GM21723 (cell line): ENCODE results near the gene HSPG2.
"Not testable (repeated sequence)": the region's sequence is repeated elsewhere in the genome, so short reads cannot be mapped to it uniquely, and the experiment has no call there.

Source experiments
- ATAC-seq: cut with Tn5 transposase; IDR thresholded peaks from one replicate; pipeline ENCODE4 v1.9.1; 2021; ENCODE audit warnings: mild to moderate bottlenecking, moderate library complexity; ENCODE audit not compliant: unreplicated experiment

HSPG2 gene

GRCh38 chr1:21914880-21915640 lies 22.1 kb downstream of the HSPG2 start:
- ATAC-seq: no peak

GRCh38 chr1:21914450-21914849 lies 22.7 kb downstream of the HSPG2 start:
- no peak for ATAC-seq

GRCh38 chr1:21913763-21914162 lies 23.3 kb downstream of the HSPG2 start:
- no peak for ATAC-seq

DNA sequence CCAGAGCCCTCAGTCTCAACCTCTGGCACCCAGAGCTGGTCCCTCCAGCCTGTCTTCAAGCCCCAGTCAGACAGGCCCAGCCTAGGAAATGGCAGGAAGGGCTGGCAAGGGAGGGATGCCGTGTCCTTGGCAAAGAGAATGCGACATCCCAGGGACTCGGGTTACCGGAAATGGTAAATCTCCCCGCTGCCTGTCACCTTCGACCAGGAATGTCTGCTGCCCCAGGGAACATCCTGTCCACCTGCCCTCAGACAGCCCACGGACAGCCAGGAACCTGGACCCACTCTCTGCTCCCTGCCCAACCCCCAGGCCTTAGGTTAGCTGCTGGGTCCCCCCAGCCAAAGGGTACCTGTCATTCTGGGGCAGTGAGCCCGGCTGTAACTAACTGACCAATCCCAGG lies 23.9 kb downstream of the HSPG2 start:
- no peak for ATAC-seq

DNA sequence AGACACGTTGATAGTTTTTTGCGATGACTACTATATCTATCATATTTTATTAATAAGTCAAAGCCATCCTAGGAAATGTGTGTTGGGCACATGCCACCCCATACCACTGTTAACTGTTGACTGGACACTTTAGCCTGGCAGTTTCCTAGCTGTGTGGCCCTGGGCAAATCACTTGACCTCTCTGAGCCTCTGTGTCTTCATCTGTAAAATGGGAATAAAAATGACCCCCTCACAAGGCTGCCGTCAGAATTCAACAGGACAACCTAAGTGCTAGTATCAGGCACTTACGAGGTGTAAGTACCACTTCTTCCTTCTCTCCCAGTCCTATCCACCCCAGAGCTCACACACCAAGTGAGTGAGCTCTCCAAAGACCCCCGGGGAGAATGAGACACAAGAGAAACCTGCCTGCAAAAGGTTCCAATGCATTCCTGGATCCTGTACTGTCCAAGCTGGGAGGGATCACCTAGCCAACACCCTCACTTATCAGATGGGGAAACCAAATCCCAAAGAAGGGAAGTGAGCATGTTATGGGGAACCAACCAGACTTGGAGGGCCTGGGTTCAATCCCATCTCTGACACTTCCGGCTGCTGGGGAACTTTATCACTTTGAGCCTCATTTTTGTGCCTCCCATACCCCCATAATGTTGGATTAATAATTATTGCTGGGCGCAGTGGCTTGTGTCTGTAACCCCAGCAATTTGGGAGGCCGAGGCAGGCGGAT lies 24.9 kb downstream of the HSPG2 start:
- ATAC-seq: no peak

DNA sequence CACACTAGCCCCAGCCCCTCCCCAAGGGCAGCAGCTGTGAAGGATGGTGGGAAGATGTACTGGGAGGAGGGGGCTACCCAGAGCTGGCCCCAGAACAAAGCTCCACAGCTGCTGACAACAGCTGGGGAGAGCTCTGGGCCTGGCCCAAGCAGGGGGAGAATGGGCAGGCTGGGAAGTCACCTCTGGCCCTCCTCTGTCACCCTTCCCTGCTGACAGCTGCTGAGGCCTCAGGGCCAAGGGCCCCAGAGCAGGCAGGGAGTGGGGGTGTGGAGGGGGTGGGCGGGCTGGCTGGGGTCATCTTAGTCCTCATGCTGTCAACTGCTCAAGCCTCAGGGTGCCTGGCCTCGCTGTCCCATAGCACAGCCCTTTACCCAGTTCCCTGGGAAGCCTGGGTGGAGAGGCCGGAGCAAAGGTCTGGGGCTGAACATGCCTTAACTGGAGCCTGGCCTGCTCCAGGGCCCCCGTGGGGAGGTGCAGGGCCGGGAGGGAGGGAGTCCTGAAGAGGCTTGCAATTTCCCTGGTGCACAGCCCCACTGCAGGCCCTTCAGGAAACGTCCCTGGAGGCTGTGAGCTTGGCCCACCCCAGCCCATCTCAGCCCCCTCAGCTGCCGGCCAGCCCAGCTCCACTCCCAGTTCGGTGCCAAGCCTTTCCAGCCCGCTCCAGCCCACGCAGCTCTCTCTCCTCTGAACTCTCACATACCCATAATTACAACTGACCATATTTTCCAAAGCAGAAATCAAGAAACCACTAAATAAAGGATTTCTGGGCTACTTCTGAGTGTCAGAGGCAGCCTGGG lies 25.7 kb downstream of the HSPG2 start:
- no peak for ATAC-seq

GRCh38 chr1:21910558-21911204 lies 26.4 kb downstream of the HSPG2 start:
- no peak for ATAC-seq

DNA sequence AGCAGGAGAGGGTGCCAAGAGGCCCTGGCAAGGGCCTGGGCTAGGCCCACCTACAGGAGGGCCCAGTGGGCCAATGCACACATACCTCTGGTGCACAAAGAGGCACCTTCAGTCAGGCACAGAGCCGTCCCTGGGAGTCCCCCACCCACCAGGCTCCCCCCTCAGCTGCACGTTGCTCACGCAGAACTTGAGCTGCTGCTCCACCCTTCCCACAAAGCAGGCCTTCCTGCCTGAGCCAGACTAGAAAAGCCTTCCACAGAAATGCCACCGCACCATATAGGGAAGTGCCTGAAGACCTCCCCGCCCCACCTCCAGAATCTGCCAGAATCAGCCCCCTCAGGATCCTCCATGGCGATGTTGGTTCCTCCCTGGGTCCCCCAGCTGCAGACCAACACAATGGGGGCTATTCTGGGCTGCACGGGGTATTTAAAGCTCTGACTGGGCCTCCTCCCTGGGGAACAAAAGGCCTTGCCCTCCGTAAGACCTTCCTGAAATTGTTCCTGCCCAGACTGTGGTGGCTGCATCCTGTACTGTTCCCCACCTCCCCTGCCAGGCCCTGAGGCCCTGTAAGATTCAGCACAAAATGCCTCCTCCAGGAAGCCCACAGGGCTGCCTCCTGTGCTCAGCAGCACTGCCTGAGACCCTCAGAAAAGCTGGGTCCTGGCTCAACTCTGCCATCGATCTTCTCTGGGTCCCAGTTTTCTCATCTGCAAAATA lies 27.2 kb downstream of the HSPG2 start:
- ATAC-seq: no peak

- no peak for ATAC-seq
Observed at GRCh38 chr1:21909286-21909759, 27.8 kb downstream of the HSPG2 start.

- ATAC-seq: not testable (repeated sequence)
Observed at GRCh38 chr1:21907737-21908534, 29.2 kb downstream of the HSPG2 start.

DNA sequence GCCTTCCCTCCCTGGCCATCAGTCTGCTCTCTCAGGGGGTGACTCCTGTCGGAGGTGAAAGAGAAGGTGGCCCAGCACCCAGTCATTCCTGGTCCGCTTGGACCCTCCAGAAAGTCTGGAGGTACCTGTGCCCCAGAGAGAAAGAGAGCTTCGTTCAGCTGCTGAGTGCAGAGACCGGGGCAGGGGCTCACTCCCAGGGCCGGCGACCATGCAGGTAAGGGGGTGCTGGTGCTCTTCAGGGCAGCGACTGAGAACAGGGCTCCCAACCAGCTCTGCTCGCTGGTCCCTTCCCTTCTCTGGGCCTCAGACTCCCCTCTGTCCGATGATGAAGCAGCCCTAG lies 30.1 kb downstream of the HSPG2 start:
- ATAC-seq: no peak

GRCh38 chr1:21906173-21907078 lies 30.7 kb downstream of the HSPG2 start:
- no peak for ATAC-seq

DNA sequence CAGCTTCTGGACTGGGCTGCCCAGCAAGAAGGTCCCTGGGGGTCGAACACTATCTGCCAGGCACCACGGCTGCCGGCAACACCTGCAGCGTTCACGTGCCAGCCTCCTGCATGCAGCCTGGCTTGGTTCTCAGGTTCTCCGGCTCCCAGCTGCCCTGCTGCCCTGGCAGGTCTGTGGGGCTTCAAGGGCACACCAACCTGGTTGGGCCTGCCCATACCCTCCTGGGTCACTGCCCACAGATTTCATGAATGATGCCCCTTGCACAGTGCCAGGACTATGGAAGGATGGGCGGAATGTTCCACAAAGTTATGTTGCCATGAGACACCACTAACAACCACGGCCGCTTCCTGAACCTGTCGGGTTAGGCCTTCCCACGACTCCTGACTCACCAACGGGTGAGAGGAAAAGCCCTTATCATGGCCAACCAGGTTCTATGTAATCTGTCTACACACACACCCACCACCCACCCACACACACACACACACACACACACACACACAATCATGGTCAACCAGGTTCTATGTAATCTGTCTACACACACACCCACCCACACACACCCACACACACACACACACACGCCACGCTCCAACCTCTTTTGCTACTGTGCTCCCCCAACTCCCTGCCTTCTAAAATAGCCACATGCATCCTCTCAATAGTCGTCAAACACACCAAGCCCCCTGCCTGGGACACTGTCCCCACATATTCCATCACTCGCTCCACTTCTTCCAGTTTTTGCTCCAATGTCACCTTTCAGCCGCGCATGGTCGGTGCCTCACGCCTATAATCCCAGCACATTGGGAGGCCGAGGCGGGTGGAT lies 32.2 kb downstream of the HSPG2 start:
- no peak for ATAC-seq

GRCh38 chr1:21904454-21904703 lies 32.7 kb downstream of the HSPG2 start:
- no peak for ATAC-seq

DNA sequence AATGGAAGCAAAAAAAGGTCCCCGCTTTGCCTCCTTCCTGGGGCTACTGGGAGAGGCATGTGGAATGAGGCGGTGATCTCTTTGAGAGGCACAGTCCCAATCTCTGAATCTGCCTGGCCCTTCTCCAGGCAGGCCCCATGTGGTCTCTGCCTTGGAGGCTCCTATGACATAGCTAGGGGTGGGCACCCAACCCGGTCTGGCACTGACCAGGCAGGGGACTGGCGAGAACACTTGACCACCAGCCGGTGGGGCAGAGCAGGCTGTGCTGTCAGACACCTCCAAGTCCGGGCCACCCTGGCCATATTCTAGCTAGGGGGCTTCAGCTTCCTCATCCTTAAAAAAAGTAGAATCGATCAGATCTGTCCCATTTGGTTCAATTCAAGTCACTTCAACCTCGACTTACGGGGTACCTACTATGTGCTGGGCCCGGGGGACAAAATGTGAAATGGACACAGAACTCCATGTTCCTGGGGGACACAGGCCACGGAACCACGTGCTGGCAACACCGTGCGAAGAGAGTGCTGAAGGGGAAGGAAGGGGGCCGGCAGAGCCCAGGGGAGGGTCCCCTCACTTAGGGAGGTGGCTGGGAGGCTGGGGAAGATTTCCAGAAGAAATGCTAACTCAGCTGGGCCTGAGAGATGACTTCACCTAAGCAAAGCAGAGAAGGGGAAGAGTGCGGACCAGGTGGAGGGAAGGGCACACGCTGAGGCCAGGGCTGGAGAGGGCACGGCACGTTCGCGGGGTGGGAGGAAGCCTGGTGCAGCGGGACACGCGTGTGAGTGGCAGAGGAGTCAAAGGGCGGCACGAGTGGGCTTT lies 33.3 kb downstream of the HSPG2 start:
- ATAC-seq: no peak

GRCh38 chr1:21902026-21903012 lies 34.8 kb downstream of the HSPG2 start:
- ATAC-seq: no peak
